H9 (cell line): ENCODE data around the gene FOXB1. TPM values are rescaled to one million over a fixed set of nuclear protein-coding genes. Genes with fewer than 3 reads are reported as not detected.

ENCODE experiments used
- DNase-seq: peaks from one replicate; pipeline ENCODE4 v3.0.0-alpha.2; 2017
- H2AFZ ChIP-seq: one replicate; pipeline ENCODE4 v1.6.1; 2013; ENCODE audit warnings: mild to moderate bottlenecking, low read length, control low read depth, moderate library complexity
- H2AK5ac ChIP-seq: 2 replicates; pipeline ENCODE4 v1.6.1; 2013; ENCODE audit warnings: low read length, control low read depth, mixed read lengths; ENCODE audit not compliant: insufficient read length
- H2BK120ac ChIP-seq: one replicate; pipeline ENCODE4 v1.6.1; 2013; ENCODE audit warnings: low read depth, mild to moderate bottlenecking, low read length, control low read depth, inconsistent platforms; ENCODE audit not compliant: poor library complexity, severe bottlenecking
- H2BK12ac ChIP-seq: 2 replicates; pipeline ENCODE4 v1.6.1; 2013; ENCODE audit warnings: low read length, control low read depth, mixed read lengths, low read depth; ENCODE audit not compliant: insufficient read length
- H2BK15ac ChIP-seq: 2 replicates; pipeline ENCODE4 v1.6.1; 2013; ENCODE audit warnings: low read depth, low read length, control low read depth
- H2BK20ac ChIP-seq: one replicate; pipeline ENCODE4 v1.6.1; 2013; ENCODE audit warnings: low read depth, mild to moderate bottlenecking, low read length, control low read depth, inconsistent platforms; ENCODE audit not compliant: poor library complexity, severe bottlenecking
- H2BK5ac ChIP-seq: 2 replicates; pipeline ENCODE4 v1.6.1; 2013; ENCODE audit warnings: low read length, control low read depth, mixed read lengths; ENCODE audit not compliant: insufficient read length
- H3K14ac ChIP-seq: 2 replicates; pipeline ENCODE4 v1.6.1; 2013; ENCODE audit warnings: low read length, control low read depth; ENCODE audit not compliant: insufficient read depth
- H3K18ac ChIP-seq: 2 replicates; pipeline ENCODE4 v1.6.1; 2013; ENCODE audit warnings: low read depth, mild to moderate bottlenecking, mixed read lengths, low read length, control low read depth; ENCODE audit not compliant: insufficient read length
- H3K23ac ChIP-seq: 2 replicates; pipeline ENCODE4 v1.6.1; 2013; ENCODE audit warnings: low read length, control low read depth, mixed read lengths, low read depth; ENCODE audit not compliant: insufficient read length
- H3K23me2 ChIP-seq: 2 replicates; pipeline ENCODE4 v1.6.1; 2013; ENCODE audit warnings: low read depth, mild to moderate bottlenecking, mixed read lengths, low read length, control low read depth; ENCODE audit not compliant: insufficient read length, poor library complexity, severe bottlenecking
- H3K27ac ChIP-seq: 2 replicates; pipeline ENCODE4 v1.5.1; 2013; ENCODE audit warnings: low read length, control low read depth, mixed read lengths, low read depth; ENCODE audit not compliant: insufficient read length
- H3K27me3 ChIP-seq: 2 replicates; pipeline ENCODE4 v1.6.1; 2013; ENCODE audit warnings: low read length, control low read depth, inconsistent platforms; ENCODE audit not compliant: insufficient read depth
- H3K4ac ChIP-seq: 2 replicates; pipeline ENCODE4 v1.6.1; 2013; ENCODE audit warnings: low read depth, mild to moderate bottlenecking, control low read depth, inconsistent platforms, low read length, moderate library complexity
- H3K4me1 ChIP-seq: 2 replicates; pipeline ENCODE4 v1.6.1; 2013; ENCODE audit warnings: low read length, control low read depth, inconsistent platforms; ENCODE audit not compliant: insufficient read depth
- H3K4me2 ChIP-seq: 2 replicates; pipeline ENCODE4 v1.6.1; 2013; ENCODE audit warnings: low read length, control low read depth, mixed read lengths; ENCODE audit not compliant: insufficient read length, insufficient read depth
- H3K56ac ChIP-seq: 2 replicates; pipeline ENCODE4 v1.6.1; 2013; ENCODE audit warnings: low read depth, mild to moderate bottlenecking, mixed read lengths, low read length, control low read depth; ENCODE audit not compliant: insufficient read length
- H3K79me1 ChIP-seq: 2 replicates; pipeline ENCODE4 v1.6.1; 2013; ENCODE audit warnings: low read depth, mild to moderate bottlenecking, moderate library complexity, low read length, control low read depth, inconsistent platforms; ENCODE audit not compliant: insufficient read depth, poor library complexity, severe bottlenecking
- H3K79me2 ChIP-seq: 2 replicates; pipeline ENCODE4 v1.6.1; 2013; ENCODE audit warnings: low read length, control low read depth, inconsistent platforms; ENCODE audit not compliant: insufficient read depth
- H3K9ac ChIP-seq: 2 replicates; pipeline ENCODE4 v1.6.1; 2013; ENCODE audit warnings: low read length, control low read depth, mixed read lengths; ENCODE audit not compliant: insufficient read length; ENCODE audit errors: extremely low read depth
- H3K9me3 ChIP-seq: one replicate; pipeline ENCODE4 v1.6.1; 2013; ENCODE audit warnings: low read depth, low read length, inconsistent platforms; ENCODE audit not compliant: control insufficient read depth
- H3T11ph ChIP-seq: one replicate; pipeline ENCODE4 v1.6.1; 2013; ENCODE audit warnings: mild to moderate bottlenecking, low read length, control low read depth, inconsistent platforms
- H4K20me1 ChIP-seq: one replicate; pipeline ENCODE4 v1.6.1; 2013; ENCODE audit not compliant: control insufficient read depth, insufficient read length, insufficient read depth
- H4K5ac ChIP-seq: 2 replicates; pipeline ENCODE4 v1.6.1; 2013; ENCODE audit warnings: low read depth, mild to moderate bottlenecking, mixed read lengths, low read length, control low read depth; ENCODE audit not compliant: insufficient read length
- H4K8ac ChIP-seq: replicated peaks from 2 replicates; pipeline ENCODE4 v1.6.1; 2013; ENCODE audit warnings: low read length, control low read depth, mixed read lengths, low read depth; ENCODE audit not compliant: insufficient read length
- H4K91ac ChIP-seq: 2 replicates; pipeline ENCODE4 v1.6.1; 2013; ENCODE audit warnings: low read depth, mild to moderate bottlenecking, moderate library complexity, mixed read lengths, low read length, control low read depth; ENCODE audit not compliant: insufficient read length
- H3K27ac Mint-ChIP-seq, 3 experiments: 2 replicates in 2 of 3; 3 replicates in 1 of 3; pipeline ENCODE4 v1.8.0; 2020 to 2021; ENCODE audit warnings: mixed read lengths in 3 of 3, mild to moderate bottlenecking in 1 of 3, moderate library complexity in 1 of 3
- H3K27me3 Mint-ChIP-seq: 2 replicates; pipeline ENCODE4 v1.8.0; 2021; ENCODE audit warnings: low read depth, mild to moderate bottlenecking, moderate library complexity, mixed read lengths
- H3K36me3 Mint-ChIP-seq, 3 experiments: 2 replicates in 2 of 3; 3 replicates in 1 of 3; pipeline ENCODE4 v1.8.0; 2020 to 2021; ENCODE audit warnings: low read depth in 3 of 3, mixed read lengths in 3 of 3; ENCODE audit not compliant: insufficient read depth in 1 of 3
- H3K4me1 Mint-ChIP-seq, 2 experiments: 2 replicates each; pipeline ENCODE4 v1.8.0; 2020; ENCODE audit warnings: mixed read lengths in 2 of 2
- H3K4me3 Mint-ChIP-seq, 2 experiments: 2 replicates in 1 of 2; 3 replicates in 1 of 2; pipeline ENCODE4 v1.8.0; 2020 to 2021; ENCODE audit warnings: mild to moderate bottlenecking in 2 of 2, mixed read lengths in 2 of 2, moderate library complexity in 1 of 2
- H3K9me3 Mint-ChIP-seq, 2 experiments: 2 replicates in 1 of 2; 3 replicates in 1 of 2; pipeline ENCODE4 v1.8.0; 2020; ENCODE audit warnings: mild to moderate bottlenecking in 2 of 2, mixed read lengths in 2 of 2, moderate library complexity in 1 of 2
- WGBS: extraction: QIAGEN DNeasy Blood & Tissue Kit; methylation state at CpG from one replicate; pipeline ENCODE4 v1.1.7; 2013; ENCODE audit warnings: missing lambda C conversion rate, low lambda C conversion rate, mixed read lengths; ENCODE audit not compliant: insufficient read length; ENCODE audit errors: extremely low coverage; 5-methylcytosine and 5-hydroxymethylcytosine counted together
- total RNA-seq: library from RNA; stranded (reverse); gene quantifications from 2 replicates; pipeline ENCODE4 v1.2.1, GENCODE V29; 2021
- TF ChIP-seq, protein P1 (sequence below): fragments of 200-600 bp; sonication (generic); conservative IDR thresholded peaks from 3 replicates; pipeline ENCODE4 v1.8.0; 2021; ENCODE audit warnings: antibody characterized with exemption, mild to moderate bottlenecking

The FOXB1 gene
- total RNA-seq, 1 experiment from 2014 or later, result 3.5 TPM

GRCh38 chr15:60054472-60054871, 50.4 kb downstream of the FOXB1 start:
- Histone ChIP-seq H2BK120ac (no peak overlapping the region), H3K4ac (no peak overlapping the region), H2AK5ac (no peak overlapping the region), H2AFZ (no peak overlapping the region), H2BK5ac (no peak overlapping the region), H2BK15ac (no peak overlapping the region), H2BK20ac (no peak overlapping the region), H3K4me2 (no peak overlapping the region), H3K79me2 (no peaks in the 10 kb centered on the region), H3K23ac (no peak overlapping the region), H3K56ac (no peak overlapping the region), H2BK12ac (no peak overlapping the region), H3K9me3 (no peaks in the 10 kb centered on the region), H3K14ac (no peak overlapping the region), H3K9ac (no peak overlapping the region), H4K20me1 (no peaks in the 10 kb centered on the region), H4K8ac (no peak overlapping the region), H3K79me1 (no peaks in the 10 kb centered on the region), H3K18ac (no peak overlapping the region), H3K4me1 (no peaks in the 10 kb centered on the region), H4K91ac (no peak overlapping the region), H3K23me2 (no peaks in the 10 kb centered on the region), H3K27ac (no peak overlapping the region), H4K5ac (no peak overlapping the region), H3K27me3 (no peaks in the 10 kb centered on the region), H3T11ph (no peak overlapping the region)
- TF ChIP-seq, protein P1, sequence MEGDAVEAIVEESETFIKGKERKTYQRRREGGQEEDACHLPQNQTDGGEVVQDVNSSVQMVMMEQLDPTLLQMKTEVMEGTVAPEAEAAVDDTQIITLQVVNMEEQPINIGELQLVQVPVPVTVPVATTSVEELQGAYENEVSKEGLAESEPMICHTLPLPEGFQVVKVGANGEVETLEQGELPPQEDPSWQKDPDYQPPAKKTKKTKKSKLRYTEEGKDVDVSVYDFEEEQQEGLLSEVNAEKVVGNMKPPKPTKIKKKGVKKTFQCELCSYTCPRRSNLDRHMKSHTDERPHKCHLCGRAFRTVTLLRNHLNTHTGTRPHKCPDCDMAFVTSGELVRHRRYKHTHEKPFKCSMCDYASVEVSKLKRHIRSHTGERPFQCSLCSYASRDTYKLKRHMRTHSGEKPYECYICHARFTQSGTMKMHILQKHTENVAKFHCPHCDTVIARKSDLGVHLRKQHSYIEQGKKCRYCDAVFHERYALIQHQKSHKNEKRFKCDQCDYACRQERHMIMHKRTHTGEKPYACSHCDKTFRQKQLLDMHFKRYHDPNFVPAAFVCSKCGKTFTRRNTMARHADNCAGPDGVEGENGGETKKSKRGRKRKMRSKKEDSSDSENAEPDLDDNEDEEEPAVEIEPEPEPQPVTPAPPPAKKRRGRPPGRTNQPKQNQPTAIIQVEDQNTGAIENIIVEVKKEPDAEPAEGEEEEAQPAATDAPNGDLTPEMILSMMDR, result no peak
- WGBS, result no CpG with 5 or more reads among the region's 2 CpGs
- peaks cover 15 to 17% of the 10 kb centered on the region in 2 experiments for H3K9me3 Mint-ChIP-seq
- no peak overlapping the region for H3K27ac Mint-ChIP-seq
- no peaks in the 10 kb centered on the region; a peak in 1 of 4 replicates for H3K4me1 Mint-ChIP-seq
- no peak overlapping the region for H3K4me3 Mint-ChIP-seq
- peaks cover 10 to 17% (median 12%) of the 10 kb centered on the region in 3 experiments; a peak in 6 of 7 replicates for H3K36me3 Mint-ChIP-seq
- no peak for DNase-seq
- H3K27me3 Mint-ChIP-seq, result no peaks in the 10 kb centered on the region; the same call in 1 of the 2 replicates
